ENCODE measurements around the gene GGTLC1. TPM values are rescaled to one million over a fixed set of nuclear protein-coding genes. Genes with fewer than 3 reads are reported as not detected.

Gene GGTLC1
- total RNA-seq (2012; rRNA removed), result not detected in 2 replicates

DNA sequence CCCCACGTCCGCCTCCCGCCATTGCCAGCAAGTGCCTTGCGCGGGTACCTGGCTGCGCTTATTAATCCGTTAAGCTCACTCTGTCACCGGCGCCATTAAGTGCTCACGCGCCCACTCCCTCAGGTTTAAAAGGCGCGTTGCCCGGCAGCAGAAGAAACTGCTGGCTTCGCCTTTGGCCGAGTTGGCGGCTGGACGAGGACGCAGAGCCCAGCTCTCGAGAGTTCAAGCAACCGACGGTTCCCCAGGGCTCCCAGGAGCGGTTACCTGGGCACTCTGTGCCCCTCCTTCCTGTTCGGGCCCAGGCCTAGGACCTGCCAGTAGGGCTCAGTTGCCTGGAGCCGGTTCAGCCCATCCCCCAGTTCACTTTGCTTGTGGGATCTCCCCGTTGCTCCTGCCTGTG is at the start of gene GGTLC1:
Gene GGTLC1, minus strand, starts transcription at position 219 of the 400 bp plus-strand sequence. CDS start 2,168 bp downstream, outside the sequence.
- no peak within 1 kb of the TSS for H3K4me2 ChIP-seq (ENCODE audit: low read length)
- no peak within 1 kb of the TSS for H3K4me3 ChIP-seq (ENCODE audit: low read length)
- no peaks in the 10 kb centered on the region for H3K27me3 ChIP-seq (ENCODE audit: control insufficient read depth, insufficient read depth, low read length)
- no peaks in the 10 kb centered on the region for H3K9me3 ChIP-seq (replicated peaks; ENCODE audit: low read length)
- H3K36me3 ChIP-seq (ENCODE audit: insufficient read depth, low read length), result no peaks in the 10 kb centered on the region
- no peaks in the 10 kb centered on the region for H3K4me1 ChIP-seq (ENCODE audit: control insufficient read depth, insufficient read depth, low read length)
- H3K9ac ChIP-seq (ENCODE audit: low read depth, low read length), result no peak within 1 kb of the TSS

DNA sequence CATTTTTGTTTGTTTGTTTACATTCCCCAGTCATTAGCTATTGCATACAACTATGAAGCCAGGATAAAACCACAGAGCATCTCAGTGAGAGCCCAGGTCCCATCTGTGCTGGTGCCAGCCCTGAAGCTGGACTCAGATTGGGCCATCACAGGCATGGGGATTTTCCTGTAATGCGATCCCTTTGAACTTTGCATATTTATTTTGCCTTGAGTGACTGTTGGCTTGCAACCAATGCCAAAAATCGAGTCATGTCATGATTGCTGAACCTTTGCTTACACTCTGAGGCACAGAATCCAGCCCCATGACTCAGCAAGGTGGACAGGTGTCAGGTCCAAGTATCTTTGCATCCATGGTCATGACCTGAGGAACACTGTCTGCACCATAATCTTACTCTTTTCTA is 46.2 kb upstream of the GGTLC1 start:
- Histone ChIP-seq H3K4me2 (ENCODE audit: low read length) (no peak overlapping the region), H3K36me3 (ENCODE audit: insufficient read depth, low read length) (no peaks in the 10 kb centered on the region), H3K9ac (ENCODE audit: low read depth, low read length) (no peak overlapping the region), H3K9me3 (replicated peaks; ENCODE audit: low read length) (no peaks in the 10 kb centered on the region), H3K4me3 (ENCODE audit: low read length) (no peak overlapping the region), H3K27me3 (ENCODE audit: control insufficient read depth, insufficient read depth, low read length) (no peaks in the 10 kb centered on the region), H3K4me1 (ENCODE audit: control insufficient read depth, insufficient read depth, low read length) (no peaks in the 10 kb centered on the region)

DNA sequence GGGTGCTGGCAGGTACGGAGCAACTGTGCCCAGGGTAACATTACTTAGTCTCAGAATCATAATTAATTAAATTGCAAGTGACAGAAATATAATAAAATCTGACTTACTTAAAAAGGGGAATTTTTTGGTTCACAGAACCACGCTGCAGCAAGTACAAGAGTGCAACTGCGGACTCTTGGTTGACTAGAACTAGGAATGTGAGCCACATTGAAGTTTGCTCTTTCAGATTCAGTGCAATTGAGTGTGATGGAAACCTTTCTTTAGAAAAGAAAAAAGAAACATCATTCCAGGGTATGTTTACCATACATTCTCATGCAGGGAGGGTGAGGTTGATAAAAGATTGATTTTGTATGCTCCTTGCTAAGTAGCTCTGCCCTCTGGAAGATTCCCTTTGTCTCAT is 45.0 kb upstream of the GGTLC1 start:
- Histone ChIP-seq H3K4me2 (ENCODE audit: low read length) (no peak overlapping the region), H3K9me3 (replicated peaks; ENCODE audit: low read length) (no peaks in the 10 kb centered on the region), H3K4me3 (ENCODE audit: low read length) (no peak overlapping the region), H3K27me3 (ENCODE audit: control insufficient read depth, insufficient read depth, low read length) (no peaks in the 10 kb centered on the region), H3K9ac (ENCODE audit: low read depth, low read length) (no peak overlapping the region), H3K4me1 (ENCODE audit: control insufficient read depth, insufficient read depth, low read length) (no peaks in the 10 kb centered on the region), H3K36me3 (ENCODE audit: insufficient read depth, low read length) (no peaks in the 10 kb centered on the region)

DNA sequence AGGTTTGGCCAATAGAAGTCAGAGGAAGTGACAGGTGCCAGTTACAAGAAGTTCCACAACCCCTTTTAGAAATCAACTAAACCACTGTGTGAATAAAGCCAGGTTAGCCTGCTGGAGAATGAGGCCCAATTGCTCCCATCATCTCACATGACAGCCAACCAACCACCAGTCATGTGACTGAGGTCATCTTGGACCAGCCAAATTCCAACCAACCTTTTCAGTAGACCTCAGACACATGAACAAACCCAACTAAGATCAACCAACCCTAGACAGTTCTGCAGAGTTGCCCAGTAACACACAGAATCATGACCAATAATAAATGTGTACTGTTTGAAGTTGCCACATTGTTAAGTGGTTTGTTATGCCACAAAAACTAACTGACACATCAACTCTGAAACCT is 44.6 kb upstream of the GGTLC1 start:
- Histone ChIP-seq H3K4me2 (ENCODE audit: low read length) (no peak overlapping the region), H3K27me3 (ENCODE audit: control insufficient read depth, insufficient read depth, low read length) (no peaks in the 10 kb centered on the region), H3K9ac (ENCODE audit: low read depth, low read length) (no peak overlapping the region), H3K9me3 (replicated peaks; ENCODE audit: low read length) (no peaks in the 10 kb centered on the region), H3K4me3 (ENCODE audit: low read length) (no peak overlapping the region), H3K36me3 (ENCODE audit: insufficient read depth, low read length) (no peaks in the 10 kb centered on the region), H3K4me1 (ENCODE audit: control insufficient read depth, insufficient read depth, low read length) (no peaks in the 10 kb centered on the region)

DNA sequence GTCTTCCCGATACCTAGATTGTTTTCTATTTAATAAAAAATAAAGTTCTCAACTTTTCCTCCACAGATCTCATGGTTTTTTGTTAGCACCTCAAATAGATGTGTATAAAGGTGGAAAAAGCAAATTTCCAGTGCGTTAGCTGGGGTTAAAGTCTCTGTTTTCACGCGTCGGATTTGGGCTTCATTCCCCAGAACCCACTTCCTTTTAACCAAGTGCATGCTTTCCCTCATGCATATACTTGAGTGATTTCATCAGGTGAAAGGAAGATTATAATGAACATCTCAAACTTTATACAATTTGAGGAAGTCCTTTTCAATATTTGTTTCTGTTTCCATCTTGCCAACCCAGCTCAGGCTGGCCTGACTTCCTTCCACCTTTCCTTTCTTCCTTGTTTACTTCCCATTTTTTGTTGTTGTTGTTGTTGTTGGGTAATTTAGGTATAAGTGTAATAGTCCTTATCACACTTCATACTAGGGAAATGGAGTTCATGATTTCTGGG is 43.9 kb upstream of the GGTLC1 start:
- Histone ChIP-seq H3K9me3 (replicated peaks; ENCODE audit: low read length) (no peaks in the 10 kb centered on the region), H3K36me3 (ENCODE audit: insufficient read depth, low read length) (no peaks in the 10 kb centered on the region), H3K4me1 (ENCODE audit: control insufficient read depth, insufficient read depth, low read length) (no peaks in the 10 kb centered on the region), H3K4me2 (ENCODE audit: low read length) (no peak overlapping the region), H3K27me3 (ENCODE audit: control insufficient read depth, insufficient read depth, low read length) (no peaks in the 10 kb centered on the region), H3K9ac (ENCODE audit: low read depth, low read length) (no peak overlapping the region), H3K4me3 (ENCODE audit: low read length) (no peak overlapping the region)

DNA sequence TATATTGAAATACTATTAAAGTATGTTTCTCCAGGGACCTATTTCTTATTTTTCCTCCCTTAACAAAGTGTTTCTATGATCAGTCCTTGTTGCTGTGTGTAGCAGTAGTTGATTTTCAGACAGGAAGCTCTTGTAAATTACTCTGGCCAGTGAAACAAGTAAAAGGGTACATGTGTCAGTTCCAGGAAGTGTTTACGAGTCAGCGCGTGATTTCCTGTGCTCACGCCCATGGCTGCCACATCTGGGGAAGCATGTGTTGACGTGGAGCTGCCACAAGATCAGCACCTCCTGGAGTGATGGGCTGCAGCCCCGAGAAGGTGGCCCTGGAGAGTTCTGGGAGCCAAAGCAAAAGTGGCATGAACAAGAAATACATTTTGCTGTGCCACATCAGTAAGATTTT is 38.6 kb upstream of the GGTLC1 start:
- Histone ChIP-seq H3K4me2 (ENCODE audit: low read length) (no peak overlapping the region), H3K27me3 (ENCODE audit: control insufficient read depth, insufficient read depth, low read length) (no peaks in the 10 kb centered on the region), H3K4me3 (ENCODE audit: low read length) (no peak overlapping the region), H3K9me3 (replicated peaks; ENCODE audit: low read length) (no peaks in the 10 kb centered on the region), H3K4me1 (ENCODE audit: control insufficient read depth, insufficient read depth, low read length) (no peaks in the 10 kb centered on the region), H3K9ac (ENCODE audit: low read depth, low read length) (no peak overlapping the region), H3K36me3 (ENCODE audit: insufficient read depth, low read length) (no peaks in the 10 kb centered on the region)

DNA sequence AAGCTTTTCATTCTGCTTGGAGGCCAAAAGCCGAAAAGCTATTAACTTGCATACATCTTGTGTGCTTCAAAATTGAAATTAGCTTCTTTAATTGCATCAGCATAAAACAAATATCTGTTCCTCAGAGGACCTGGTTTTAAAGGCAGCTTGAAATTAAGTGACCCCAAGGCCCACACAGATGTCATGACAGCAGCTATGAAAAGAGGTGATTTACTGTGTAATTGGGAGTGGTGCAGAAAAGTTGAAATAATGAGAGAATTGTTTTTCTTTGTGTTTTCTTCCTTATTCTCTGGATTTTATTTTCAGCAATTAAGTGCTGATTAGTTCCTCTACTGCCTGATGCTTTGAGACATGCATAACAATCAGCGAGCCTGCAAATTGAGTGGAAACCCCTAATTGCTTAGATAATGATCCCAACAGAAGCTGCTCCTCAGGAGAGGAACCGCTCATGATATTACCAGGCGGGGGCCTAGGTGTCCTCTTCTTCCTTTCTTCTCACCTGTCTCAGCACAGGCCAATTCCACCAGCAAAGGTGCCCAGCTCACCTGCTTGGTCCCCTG is 34.1 kb upstream of the GGTLC1 start:
- H3K4me1 ChIP-seq (ENCODE audit: control insufficient read depth, insufficient read depth, low read length), result no peaks in the 10 kb centered on the region
- no peak overlapping the region for H3K4me2 ChIP-seq (ENCODE audit: low read length)
- no peak overlapping the region for H3K9ac ChIP-seq (ENCODE audit: low read depth, low read length)
- no peaks in the 10 kb centered on the region for H3K9me3 ChIP-seq (replicated peaks; ENCODE audit: low read length)
- no peak overlapping the region for H3K4me3 ChIP-seq (ENCODE audit: low read length)
- H3K27me3 ChIP-seq (ENCODE audit: control insufficient read depth, insufficient read depth, low read length), result no peaks in the 10 kb centered on the region
- no peaks in the 10 kb centered on the region for H3K36me3 ChIP-seq (ENCODE audit: insufficient read depth, low read length)

DNA sequence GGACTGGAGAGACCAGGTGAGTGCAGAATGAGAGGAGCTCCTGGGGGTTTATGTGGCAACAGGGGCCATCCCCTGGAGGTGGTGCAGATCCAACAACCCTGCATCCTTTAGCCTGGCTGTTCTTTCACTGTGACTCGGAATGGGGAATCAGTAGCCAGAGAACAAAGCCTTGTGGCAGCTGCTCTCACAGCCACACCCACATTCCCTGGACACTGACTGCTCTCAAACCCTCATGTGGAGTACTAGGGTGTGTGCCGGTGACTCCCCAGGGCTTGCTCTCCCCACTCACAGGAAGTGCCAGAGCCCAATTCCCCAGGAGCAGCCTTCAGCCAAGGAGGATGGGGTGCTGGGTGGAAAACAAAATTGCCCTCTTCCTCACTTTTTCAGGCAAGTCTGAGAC is 30.2 kb upstream of the GGTLC1 start:
- no peak overlapping the region for H3K4me2 ChIP-seq (ENCODE audit: low read length)
- H3K36me3 ChIP-seq (ENCODE audit: insufficient read depth, low read length), result no peaks in the 10 kb centered on the region
- no peaks in the 10 kb centered on the region for H3K4me1 ChIP-seq (ENCODE audit: control insufficient read depth, insufficient read depth, low read length)
- H3K9ac ChIP-seq (ENCODE audit: low read depth, low read length), result no peak overlapping the region
- H3K4me3 ChIP-seq (ENCODE audit: low read length), result no peak overlapping the region
- no peaks in the 10 kb centered on the region for H3K9me3 ChIP-seq (replicated peaks; ENCODE audit: low read length)
- H3K27me3 ChIP-seq (ENCODE audit: control insufficient read depth, insufficient read depth, low read length), result no peaks in the 10 kb centered on the region

DNA sequence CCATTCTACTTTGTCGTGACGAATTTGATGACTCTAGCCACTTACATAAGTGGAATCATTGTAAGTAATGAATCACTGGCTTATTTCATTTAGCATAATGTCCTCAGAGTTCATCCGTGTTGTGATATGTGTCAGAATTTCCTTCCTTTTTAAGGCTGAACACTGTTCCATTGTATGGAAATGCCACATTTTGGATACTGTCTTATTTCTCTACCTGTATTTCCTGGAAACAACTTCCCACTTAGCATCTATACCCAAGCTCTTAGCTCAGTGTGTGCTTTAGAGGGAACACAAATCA is 28.8 kb upstream of the GGTLC1 start:
- H3K4me2 ChIP-seq (ENCODE audit: low read length), result no peak overlapping the region
- H3K27me3 ChIP-seq (ENCODE audit: control insufficient read depth, insufficient read depth, low read length), result no peaks in the 10 kb centered on the region
- no peak overlapping the region for H3K4me3 ChIP-seq (ENCODE audit: low read length)

DNA sequence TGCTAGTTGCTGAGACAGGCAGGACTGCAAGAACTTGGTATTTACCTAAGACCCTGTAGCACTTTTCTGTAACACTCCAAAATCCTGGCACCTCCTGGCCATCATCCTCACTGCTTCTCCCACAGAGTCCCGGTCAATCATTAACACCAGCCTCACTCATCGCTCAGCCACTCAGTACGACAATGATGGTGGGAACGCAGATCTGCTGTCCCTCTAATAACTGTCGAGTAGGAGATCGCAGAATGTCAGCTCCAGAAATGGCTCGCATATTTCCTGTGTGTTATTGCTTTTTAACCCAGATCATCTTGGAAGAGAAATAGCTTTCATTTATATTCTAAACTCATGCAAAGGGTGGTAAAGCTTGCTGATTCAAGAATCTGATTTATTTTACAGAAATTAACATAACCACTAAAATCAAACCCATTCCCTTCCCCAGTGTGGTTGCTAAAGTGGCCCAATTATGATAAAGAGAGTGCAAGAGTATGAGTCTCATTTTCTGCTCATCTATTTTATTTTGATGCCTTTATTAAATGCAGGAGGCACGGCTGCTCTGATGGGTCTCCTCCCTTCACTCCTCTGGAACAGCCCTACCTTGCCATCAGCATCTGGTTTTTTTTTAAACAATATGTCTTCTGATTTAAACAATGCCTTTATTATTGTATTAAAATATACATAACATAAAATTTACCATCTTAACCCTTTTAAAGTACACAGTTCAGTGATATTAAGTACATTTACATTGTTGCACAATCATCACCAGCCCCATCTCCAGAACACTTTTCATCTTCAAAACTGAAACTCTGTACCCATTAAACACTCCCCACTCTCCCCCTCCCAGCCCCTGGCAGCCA is 28.3 kb upstream of the GGTLC1 start:
- Histone ChIP-seq H3K9me3 (replicated peaks; ENCODE audit: low read length) (no peaks in the 10 kb centered on the region), H3K36me3 (ENCODE audit: insufficient read depth, low read length) (no peaks in the 10 kb centered on the region)

More for the DNA sequence above, 28.8 kb upstream of the GGTLC1 start:
- H3K4me1 ChIP-seq (ENCODE audit: control insufficient read depth, insufficient read depth, low read length), result no peaks in the 10 kb centered on the region
- H3K9ac ChIP-seq (ENCODE audit: low read depth, low read length), result no peak overlapping the region
- H3K9me3 ChIP-seq (replicated peaks; ENCODE audit: low read length), result no peaks in the 10 kb centered on the region
- no peaks in the 10 kb centered on the region for H3K36me3 ChIP-seq (ENCODE audit: insufficient read depth, low read length)

DNA sequence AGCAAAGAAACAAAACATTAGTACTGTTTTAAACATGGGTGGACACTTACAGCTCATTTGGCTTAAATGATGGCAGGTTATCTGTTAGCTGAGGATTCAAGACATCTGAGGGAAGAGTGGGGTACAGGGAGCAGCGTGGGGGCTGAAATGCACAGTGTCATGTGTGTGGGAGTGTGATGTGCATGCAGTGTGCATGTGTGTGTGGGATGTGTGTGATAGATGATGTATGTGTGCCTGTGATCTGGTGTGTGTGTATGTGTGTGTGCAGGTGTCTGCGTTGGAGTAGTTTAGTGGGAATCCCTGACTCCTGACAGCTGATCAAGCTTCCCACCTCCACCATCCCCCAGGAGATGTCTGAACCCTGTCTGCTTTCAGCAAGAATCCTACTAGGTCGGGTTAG is 25.4 kb upstream of the GGTLC1 start:
- Histone ChIP-seq H3K4me1 (ENCODE audit: control insufficient read depth, insufficient read depth, low read length) (no peaks in the 10 kb centered on the region), H3K9ac (ENCODE audit: low read depth, low read length) (no peak overlapping the region), H3K9me3 (replicated peaks; ENCODE audit: low read length) (no peaks in the 10 kb centered on the region), H3K36me3 (ENCODE audit: insufficient read depth, low read length) (no peaks in the 10 kb centered on the region), H3K4me3 (ENCODE audit: low read length) (no peak overlapping the region), H3K27me3 (ENCODE audit: control insufficient read depth, insufficient read depth, low read length) (no peaks in the 10 kb centered on the region), H3K4me2 (ENCODE audit: low read length) (no peak overlapping the region)

More for the DNA sequence above, 28.3 kb upstream of the GGTLC1 start:
- H3K4me3 ChIP-seq (ENCODE audit: low read length), result no peak overlapping the region
- H3K4me1 ChIP-seq (ENCODE audit: control insufficient read depth, insufficient read depth, low read length), result no peaks in the 10 kb centered on the region
- no peak overlapping the region for H3K9ac ChIP-seq (ENCODE audit: low read depth, low read length)
- H3K4me2 ChIP-seq (ENCODE audit: low read length), result no peak overlapping the region
- H3K27me3 ChIP-seq (ENCODE audit: control insufficient read depth, insufficient read depth, low read length), result no peaks in the 10 kb centered on the region

DNA sequence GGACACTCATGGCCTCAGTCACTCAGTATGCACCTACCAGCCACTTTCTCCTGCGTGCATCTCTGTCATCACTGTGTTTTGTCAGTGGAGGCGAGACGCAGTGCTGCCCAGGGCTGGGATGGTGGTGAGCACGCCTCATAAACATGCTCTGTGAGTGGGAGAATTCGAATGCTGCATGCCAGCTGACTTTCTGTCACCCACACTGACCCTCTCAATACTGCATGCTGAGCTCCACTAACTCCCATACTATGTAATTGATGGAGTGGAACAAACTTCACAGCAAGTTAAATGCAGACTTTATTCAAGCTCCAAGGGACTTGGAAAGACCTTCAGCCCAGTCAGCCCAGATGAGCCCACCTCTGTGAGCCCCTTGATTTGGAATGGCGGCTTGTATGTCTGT is 22.7 kb upstream of the GGTLC1 start:
- no peaks in the 10 kb centered on the region for H3K9me3 ChIP-seq (replicated peaks; ENCODE audit: low read length)
- H3K4me3 ChIP-seq (ENCODE audit: low read length), result no peak overlapping the region
- H3K4me1 ChIP-seq (ENCODE audit: control insufficient read depth, insufficient read depth, low read length), result no peaks in the 10 kb centered on the region
- no peaks in the 10 kb centered on the region for H3K36me3 ChIP-seq (ENCODE audit: insufficient read depth, low read length)
- no peak overlapping the region for H3K4me2 ChIP-seq (ENCODE audit: low read length)
- H3K9ac ChIP-seq (ENCODE audit: low read depth, low read length), result no peak overlapping the region
- no peaks in the 10 kb centered on the region for H3K27me3 ChIP-seq (ENCODE audit: control insufficient read depth, insufficient read depth, low read length)

Data from skeletal muscle satellite cell (primary cell).